Measurements from ENCODE around the gene NME8.

DNA sequence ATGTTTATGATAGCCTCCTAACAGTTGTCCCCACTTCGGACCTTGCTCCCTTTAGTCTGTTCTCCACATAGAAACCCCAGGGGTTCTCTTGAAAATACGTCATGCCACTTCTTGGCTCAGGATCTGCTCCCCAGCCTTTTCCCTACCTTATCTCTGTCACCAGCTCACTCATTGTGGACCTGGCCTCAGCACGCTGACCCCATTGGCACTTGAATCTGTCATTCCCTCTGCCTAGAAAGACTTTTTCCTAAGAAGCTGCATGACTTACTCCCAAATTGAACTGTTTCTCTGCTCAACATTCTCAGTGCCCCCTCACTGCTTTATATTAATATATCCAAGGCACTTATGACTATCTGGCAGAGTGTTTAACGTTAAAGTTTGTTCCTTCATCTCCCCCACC lies 80.5 kb downstream of the NME8 start:
- TF ChIP-seq CTCF (conservative IDR thresholded peaks at IDR 0.05; ENCODE audit: low read depth in 2 of 2) (no peak), POLR2AphosphoS5 (IDR thresholded peaks at IDR 0.05; ENCODE audit: low read depth) (no peak)

All from GM23338 (cell line).